DMS79 treated with DMSO at 0.1 percent for 48 hours (cell line): ENCODE data around the gene HNMT.
"Not testable (repeated sequence)": the region's sequence is repeated elsewhere in the genome, so short reads cannot be mapped to it uniquely, and the experiment has no call there.

Experiments
- DNase-seq: peaks from one replicate; lab custom pipeline; 2025; lab: John Stamatoyannopoulos, UW

HNMT gene

GRCh38 chr2:137964066-137964858 is at the start of gene HNMT:
Gene HNMT (plus strand): TSS chr2:137964473. CDS start chr2:137964492, 19 bp downstream.
- DNase-seq = no peak

- DNase-seq = no peak
Observed at GRCh38 chr2:137921105-137921880, 43.0 kb upstream of the HNMT start.

GRCh38 chr2:137922171-137922570 is 42.1 kb upstream of the HNMT start:
- DNase-seq = not testable (repeated sequence)

GRCh38 chr2:137924019-137924418 is 40.3 kb upstream of the HNMT start:
- DNase-seq = no peak

GRCh38 chr2:137925599-137925998 is 38.7 kb upstream of the HNMT start:
- DNase-seq = no peak

- DNase-seq = no peak
Observed at GRCh38 chr2:137927846-137928245, 36.4 kb upstream of the HNMT start.

GRCh38 chr2:137928547-137929518 is 35.4 kb upstream of the HNMT start:
- no peak for DNase-seq

- DNase-seq = no peak
Observed at GRCh38 chr2:137929519-137929916, 34.8 kb upstream of the HNMT start.

- no peak for DNase-seq
Observed at GRCh38 chr2:137930146-137930545, 34.1 kb upstream of the HNMT start.

GRCh38 chr2:137935591-137935990 is 28.7 kb upstream of the HNMT start:
- DNase-seq = no peak

- no peak for DNase-seq
Observed at GRCh38 chr2:137937246-137937645, 27.0 kb upstream of the HNMT start.

- DNase-seq = peak; percentile 84
Observed at GRCh38 chr2:137937778-137938177, 26.5 kb upstream of the HNMT start.

- DNase-seq = peak; percentile 84
Observed at GRCh38 chr2:137938204-137938603, 26.1 kb upstream of the HNMT start.

GRCh38 chr2:137939026-137939425 is 25.2 kb upstream of the HNMT start:
- DNase-seq = no peak

GRCh38 chr2:137940154-137940553 is 24.1 kb upstream of the HNMT start:
- DNase-seq = no peak

GRCh38 chr2:137942037-137942832 is 22.0 kb upstream of the HNMT start:
- DNase-seq = no peak

GRCh38 chr2:137942833-137943677 is 21.2 kb upstream of the HNMT start:
- DNase-seq = no peak

- no peak for DNase-seq
Observed at GRCh38 chr2:137943678-137944347, 20.5 kb upstream of the HNMT start.

- DNase-seq = no peak
Observed at GRCh38 chr2:137944714-137945113, 19.6 kb upstream of the HNMT start.

- DNase-seq = no peak
Observed at GRCh38 chr2:137945229-137945628, 19.0 kb upstream of the HNMT start.
